Gastrocnemius medialis (tissue), 4 donors: ENCODE measurements around the gene OR3A3. TPM values are rescaled to one million over a fixed set of nuclear protein-coding genes. Genes with fewer than 3 reads are reported as not detected.
"Not testable (repeated sequence)": the region's sequence is repeated elsewhere in the genome, so short reads cannot be mapped to it uniquely, and the experiment has no call there.

Source experiments
- ATAC-seq, 2 donors: fragments of 150-250 bp; one replicate each; pipeline ENCODE4 v1.9.1; 2016
- DNase-seq, 2 donors: peaks; one replicate each; pipeline ENCODE4 v3.0.0-alpha.2; 2019
- H3K27ac ChIP-seq, 4 donors: fragments of 200-600 bp; sonication (generic); 1 replicate in 1 of 4; 2 replicates in 3 of 4; pipeline ENCODE4 v1.5.1; 2016 to 2018; ENCODE audit warnings: mild to moderate bottlenecking in 2 of 4, moderate library complexity in 1 of 4
- H3K27me3 ChIP-seq, 3 donors: fragments of 200-600 bp; sonication (generic) in 2 of 3; 1 replicate in 1 of 3; 2 replicates in 2 of 3; pipeline versions ENCODE4 v1.5.1 to v1.6.0; 2016 to 2019; ENCODE audit warnings: mild to moderate bottlenecking in 1 of 3, moderate library complexity in 1 of 3
- H3K36me3 ChIP-seq, 2 donors: fragments of 200-600 bp; sonication (generic) in 1 of 2; one replicate each; pipeline ENCODE4 v1.5.1; 2017 to 2018
- H3K4me1 ChIP-seq, 2 donors: fragments of 200-600 bp; sonication (generic) in 1 of 2; one replicate each; pipeline ENCODE4 v1.5.1; 2016 to 2017; ENCODE audit warnings: mild to moderate bottlenecking in 2 of 2
- H3K4me3 ChIP-seq, 4 donors: fragments of 200-600 bp; sonication (generic) in 3 of 4; 1 replicate in 1 of 4; 2 replicates in 3 of 4; pipeline ENCODE4 v1.5.1; 2016 to 2019; ENCODE audit warnings: mild to moderate bottlenecking in 2 of 4
- H3K9me3 ChIP-seq, 3 donors: fragments of 200-600 bp; sonication (generic) in 2 of 3; 1 replicate in 1 of 3; 2 replicates in 2 of 3; pipeline ENCODE4 v1.5.1; 2016 to 2019
- CTCF ChIP-seq, 5 experiments: fragments of 450-650 bp in 3 of 5; fragments of 200-600 bp in 2 of 5; sonication (generic) in 2 of 5; IDR thresholded peaks in 4 of 5; conservative IDR thresholded peaks in 1 of 5; 1 replicate in 4 of 5; 2 replicates in 1 of 5; pipeline ENCODE4 v1.5.1; 2016 to 2019; ENCODE audit warnings: antibody characterized with exemption in 5 of 5, mild to moderate bottlenecking in 3 of 5, moderate library complexity in 3 of 5
- POLR2A ChIP-seq, 2 donors: fragments of 450-650 bp; IDR thresholded peaks; one replicate each; pipeline ENCODE4 v1.6.1; 2017; ENCODE audit warnings: antibody characterized with exemption in 2 of 2, mild to moderate bottlenecking in 2 of 2, moderate library complexity in 2 of 2
- in situ Hi-C, 4 donors: fragments of 200-750 bp; cut with MboI; loops; one replicate each; pipeline versions ENCODE4 v1.15.0 to v1.8.0; 2017; ENCODE audit warnings: low sequenced_read_pairs in 4 of 4
- intact Hi-C: fragments of 100-400 bp; cut with DNase I; formaldehyde crosslinking; loops from one replicate; pipeline ENCODE4 v1.15.1; 2023; ENCODE audit warnings: low total_unique reads
- total RNA-seq, 4 donors: library from RNA; depleted of rRNA; stranded (reverse); fragments of >200 nt; gene quantifications; one replicate each; pipeline versions ENCODE4 v1.1.0 to v1.2.3, GENCODE V29; 2016

OR3A3 gene
- total RNA-seq, 4 donors from 2014 or later, result not detected

- Histone ChIP-seq H3K27me3 (no peaks in the 10 kb centered on the region), H3K27ac (no peak overlapping the region), H3K36me3 (no peaks in the 10 kb centered on the region), H3K4me1 (no peaks in the 10 kb centered on the region), H3K9me3 (no peaks in the 10 kb centered on the region), H3K4me3 (no peak overlapping the region)
- in situ Hi-C loops (no loop called here), intact Hi-C loops (no loop called here)
- DNase-seq (no peak), ATAC-seq (no peak)
- no peak for TF ChIP-seq POLR2A (IDR thresholded peaks at IDR 0.05)
- no peak for TF ChIP-seq CTCF (IDR thresholded peaks at IDR 0.05 in 4 of 5, conservative IDR thresholded peaks at IDR 0.05 in 1 of 5)
These were observed 4.4 kb downstream of the OR3A3 start for GRCh38 chr17:3415610-3416009.

GRCh38 chr17:3418222-3418621 is 7.1 kb downstream of the OR3A3 start:
- DNase-seq, result no peak
- TF ChIP-seq CTCF (IDR thresholded peaks at IDR 0.05 in 4 of 5, conservative IDR thresholded peaks at IDR 0.05 in 1 of 5) (no peak), POLR2A (IDR thresholded peaks at IDR 0.05) (no peak)
- Histone ChIP-seq H3K4me3 (no peak overlapping the region), H3K9me3 (no peaks in the 10 kb centered on the region), H3K27ac (no peak overlapping the region), H3K36me3 (no peaks in the 10 kb centered on the region), H3K27me3 (no peaks in the 10 kb centered on the region), H3K4me1 (no peaks in the 10 kb centered on the region)
- in situ Hi-C loops, result no loop called here
- ATAC-seq, result no peak
- intact Hi-C loops, result no loop called here

GRCh38 chr17:3433215-3433614 is 22.0 kb downstream of the OR3A3 start:
- DNase-seq, H3K4me1 ChIP-seq, H3K9me3 ChIP-seq, H3K27ac ChIP-seq, H3K27me3 ChIP-seq, ATAC-seq, in situ Hi-C loops, H3K36me3 ChIP-seq, intact Hi-C loops, H3K4me3 ChIP-seq: not testable (repeated sequence)

GRCh38 chr17:3433741-3434140 is 22.6 kb downstream of the OR3A3 start, which contains the start of gene OR1E2:
OR1E2 (minus strand) TSS chr17:3433841; CDS start chr17:3433841, 0 bp downstream.
- TF ChIP-seq POLR2A (IDR thresholded peaks at IDR 0.05), result no peak
- no peak for TF ChIP-seq CTCF (IDR thresholded peaks at IDR 0.05 in 4 of 5, conservative IDR thresholded peaks at IDR 0.05 in 1 of 5)
- Histone ChIP-seq H3K4me1 (no peaks in the 10 kb centered on the region), H3K36me3 (no peaks in the 10 kb centered on the region), H3K9me3 (peaks cover 0 to 7% (median 0%) of the 10 kb centered on the region in 3 donors), H3K4me3 (no peak within 1 kb of the TSS), H3K27me3 (no peaks in the 10 kb centered on the region), H3K27ac (no peak within 1 kb of the TSS)
- DNase-seq (no peak), ATAC-seq (no peak)
- in situ Hi-C loops (no loop called here), intact Hi-C loops (no loop called here)

- no peak for DNase-seq
- Histone ChIP-seq H3K27ac (no peak overlapping the region), H3K27me3 (no peaks in the 10 kb centered on the region), H3K9me3 (no peaks in the 10 kb centered on the region), H3K36me3 (no peaks in the 10 kb centered on the region), H3K4me3 (no peak overlapping the region), H3K4me1 (no peaks in the 10 kb centered on the region)
- in situ Hi-C loops (no loop called here), intact Hi-C loops (no loop called here)
- ATAC-seq, result no peak
- TF ChIP-seq POLR2A (IDR thresholded peaks at IDR 0.05), result no peak
- TF ChIP-seq CTCF (IDR thresholded peaks at IDR 0.05 in 4 of 5, conservative IDR thresholded peaks at IDR 0.05 in 1 of 5), result no peak
These were observed 27.2 kb downstream of the OR3A3 start for GRCh38 chr17:3438368-3438767.
